Forelimb muscle (tissue), 1 donor: ENCODE results near the gene MUC2. TPM values are rescaled to one million over a fixed set of nuclear protein-coding genes. Genes with fewer than 3 reads are reported as not detected.

ENCODE experiments used
- DNase-seq: peaks from one replicate; pipeline ENCODE4 v3.0.0-alpha.2; 2013; ENCODE audit warnings: low read depth
- polyA plus RNA-seq: library from polyadenylated mRNA; unstranded; fragments of 120-200 nt; gene quantifications from one replicate; pipeline ENCODE4 v1.2.1, GENCODE V29; 2013; ENCODE audit not compliant: insufficient read length

MUC2 gene
- polyA plus RNA-seq, 1 donor = 0.01 TPM

DNA sequence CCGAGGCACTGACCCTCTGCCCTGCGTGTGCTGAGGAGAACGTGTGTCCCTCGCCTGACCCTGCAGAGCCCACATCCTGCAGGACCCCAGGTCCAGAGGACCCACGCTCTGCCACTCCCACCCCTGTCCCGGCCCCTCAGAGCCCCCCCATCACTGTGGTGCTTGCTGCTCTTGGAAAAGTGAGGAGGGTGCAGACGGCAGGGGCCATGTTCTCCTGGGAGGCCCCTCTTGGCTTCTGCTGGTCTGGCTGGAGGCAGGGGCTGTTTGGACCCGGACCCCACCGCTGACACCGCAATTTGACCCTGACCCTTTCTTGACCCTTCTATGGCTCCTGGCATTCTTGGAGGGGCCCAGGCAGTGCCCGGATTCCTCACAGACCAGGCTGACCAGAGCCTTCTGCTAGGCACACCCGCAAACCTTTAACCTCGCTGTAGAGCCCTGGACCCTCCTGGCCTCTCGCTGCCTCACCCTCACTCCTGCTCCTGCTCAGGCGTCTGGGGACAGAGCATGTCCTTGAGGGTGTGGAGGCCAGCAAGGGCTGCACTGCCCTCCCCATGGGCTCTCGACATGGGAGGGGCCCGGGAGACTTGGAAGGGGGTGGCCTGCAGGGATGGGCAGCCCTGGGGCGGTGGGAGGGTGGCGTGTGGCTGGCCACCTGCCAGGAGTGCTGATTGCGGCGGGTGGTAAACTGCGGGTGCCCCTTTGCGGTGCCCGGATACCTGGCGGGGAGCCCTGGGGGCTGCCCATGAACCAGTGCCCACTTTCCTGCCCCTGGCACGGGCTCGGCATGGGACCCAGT is 46.1 kb downstream of the MUC2 start:
- no peak for DNase-seq

DNA sequence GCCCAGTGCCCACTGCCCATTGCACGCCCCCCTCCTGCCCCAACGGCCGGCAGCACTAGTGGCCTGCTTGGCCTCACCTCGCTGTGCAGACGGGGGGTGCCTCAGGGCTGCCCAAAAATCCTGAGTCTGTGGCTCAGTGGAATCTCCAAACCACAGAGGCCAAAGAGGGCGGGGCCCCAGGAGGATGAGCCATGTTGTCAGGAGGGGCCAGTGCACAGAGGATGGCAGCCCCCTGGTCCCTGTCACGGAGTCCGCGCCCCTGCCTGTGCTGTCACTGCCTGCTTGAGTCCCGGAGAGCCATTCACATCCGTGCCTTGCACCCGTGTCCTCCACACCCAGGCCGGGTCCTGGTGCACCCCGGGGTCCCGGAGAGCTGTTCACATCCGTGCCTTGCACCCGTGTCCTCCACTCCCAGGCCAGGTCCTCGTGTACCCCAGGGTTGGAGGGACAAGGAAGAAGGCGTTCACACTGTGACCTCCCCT is 46.7 kb downstream of the MUC2 start:
- DNase-seq = no peak

DNA sequence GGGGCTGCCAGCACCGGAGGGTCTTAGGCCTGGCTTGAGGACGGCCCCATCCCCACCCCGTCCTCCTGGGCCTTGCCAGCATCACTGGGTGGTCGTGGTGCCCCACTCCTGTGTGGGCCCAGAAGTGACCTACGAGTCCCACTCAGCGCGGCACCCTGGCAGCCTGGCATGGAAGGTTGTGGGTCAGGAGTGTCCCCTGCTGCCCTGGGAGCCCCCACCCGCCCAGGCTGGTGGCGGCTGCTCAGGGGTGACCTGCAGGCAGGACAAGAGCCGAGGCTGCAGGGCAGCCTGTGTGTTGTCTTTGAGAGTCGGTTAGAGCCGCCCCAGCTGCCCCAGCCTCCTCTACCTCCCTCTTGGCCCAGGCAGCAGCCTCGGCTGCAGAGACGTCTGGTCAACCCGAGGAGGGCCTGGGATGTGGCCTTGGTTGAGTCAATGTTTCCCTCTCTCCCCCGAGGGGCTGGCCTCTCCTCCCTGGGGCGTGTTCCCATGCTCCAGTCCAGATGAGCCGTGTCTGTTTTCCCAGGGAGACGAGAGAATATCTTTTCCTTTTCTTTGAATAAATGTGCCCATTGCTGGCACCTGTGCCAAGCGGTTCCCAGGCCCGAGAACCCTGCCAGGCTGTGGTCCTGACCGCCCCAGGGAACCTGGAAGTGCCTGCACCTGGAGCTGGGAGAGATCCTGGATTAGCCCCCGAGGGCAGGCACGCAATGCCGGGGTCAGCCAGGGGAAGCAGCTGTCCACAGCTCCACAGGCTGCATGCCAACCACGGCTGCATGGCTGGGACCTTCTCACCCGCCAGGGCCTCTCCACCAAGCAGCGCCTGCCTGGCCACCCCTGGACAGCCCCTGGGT is 47.4 kb downstream of the MUC2 start:
- DNase-seq = no peak

DNA sequence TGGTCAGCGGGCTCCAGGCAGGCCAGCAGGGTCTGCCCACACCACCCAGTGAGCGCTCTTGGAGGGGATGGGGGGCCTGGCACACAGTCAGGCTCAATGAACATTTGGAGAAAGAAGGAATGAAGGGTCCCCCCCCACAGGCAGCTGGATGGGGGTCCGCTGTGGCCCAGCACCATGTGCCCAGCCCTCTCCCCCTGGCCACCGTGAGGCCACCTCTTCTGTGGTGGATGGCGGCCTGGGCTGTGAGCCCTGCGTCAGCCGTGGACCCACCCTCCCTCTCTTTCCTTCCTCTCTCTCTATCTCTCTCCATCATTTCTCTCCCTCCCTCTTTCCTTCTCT is 48.0 kb downstream of the MUC2 start:
- no peak for DNase-seq

DNA sequence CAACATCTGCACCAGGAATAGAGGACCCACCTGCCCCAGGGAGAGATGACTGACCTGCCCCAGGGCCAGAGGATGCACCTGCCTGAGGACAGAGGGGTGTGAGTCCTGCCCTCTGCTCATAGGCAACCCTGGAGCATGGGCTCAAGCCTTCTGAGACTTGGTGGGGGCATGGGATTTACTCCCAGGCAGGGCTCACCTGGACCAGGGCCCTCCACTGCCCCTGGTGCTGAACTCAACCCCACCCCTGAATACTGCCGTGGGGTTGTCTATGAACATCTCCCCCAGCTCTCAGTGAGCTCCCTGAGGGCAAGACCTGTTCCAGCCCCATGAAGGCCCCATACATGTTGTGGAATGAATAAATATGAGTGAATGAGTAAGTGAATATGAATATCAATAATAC is 49.3 kb downstream of the MUC2 start:
- no peak for DNase-seq

Other genes starting within 250 kb of the MUC2 start
- gene CRACR2B, start 247.0 kb upstream of the MUC2 start, polyA plus RNA-seq = 17.6 TPM
- 155 TPM for gene CD151, start 241.9 kb upstream of the MUC2 start, polyA plus RNA-seq
- gene POLR2L, start 232.3 kb upstream of the MUC2 start, polyA plus RNA-seq = 109 TPM
- 44.0 TPM for gene TSPAN4, start 232.0 kb upstream of the MUC2 start, polyA plus RNA-seq
- gene CHID1, start 164.1 kb upstream of the MUC2 start, polyA plus RNA-seq = 61.4 TPM
- 43.8 TPM for gene AP2A2, start 149.0 kb upstream of the MUC2 start, polyA plus RNA-seq
- 0.25 TPM for gene MUC6, start 38.2 kb upstream of the MUC2 start, polyA plus RNA-seq
- not detected for gene MUC5AC, start 83.1 kb downstream of the MUC2 start, polyA plus RNA-seq
- not detected for gene MUC5B, start 148.2 kb downstream of the MUC2 start, polyA plus RNA-seq
- 31.7 TPM for gene TOLLIP, start 234.8 kb downstream of the MUC2 start, polyA plus RNA-seq